Endothelial cell of umbilical vein (primary cell): ENCODE data around the gene CNOT4. TPM values are rescaled to one million over a fixed set of nuclear protein-coding genes. Genes with fewer than 3 reads are reported as not detected.

Experiments used
- BruUV-seq: library from RNA; stranded (reverse); fragments of 400-500 nt; replicated peaks from 2 replicates; lab custom pipeline; 2021; lab: Mats Ljungman, UMichigan
- CTCF ChIA-PET: fragments of 300-600, 350-600 bp; sonication (Branson Sonifier 250); formaldehyde crosslinking; loops from one replicate; lab custom pipeline; 2021; ENCODE audit warnings: antibody characterized with exemption, inconsistent platforms; lab: Charles Lee
- POLR2A ChIA-PET: fragments of 300-600, 350-600 bp; sonication (Branson Sonifier 250); formaldehyde crosslinking; loops from one replicate; lab custom pipeline; 2021; ENCODE audit warnings: antibody characterized with exemption, inconsistent platforms; lab: Charles Lee
- DNase-seq: peaks from one replicate; pipeline ENCODE4 v3.0.0-alpha.2; 2011; ENCODE audit warnings: low read depth, low spot score
- FAIRE-seq: peaks from 2 replicates; lab custom pipeline; 2011; peaks lifted over from hg19 to GRCh38; lab: Jason Lieb, UNC
- H2AFZ ChIP-seq: 2 replicates; pipeline ENCODE4 v1.6.0; 2012; ENCODE audit warnings: low read depth, low read length, control low read depth, inconsistent platforms
- H3K27ac ChIP-seq: 2 replicates; pipeline ENCODE4 v1.5.1; 2011; ENCODE audit warnings: low read depth, mild to moderate bottlenecking, control low read depth, low read length, moderate library complexity; ENCODE audit not compliant: insufficient read depth
- H3K27me3 ChIP-seq, 2 experiments: 2 replicates each; pipeline versions ENCODE4 v1.6.0 to v1.6.1; 2011; ENCODE audit warnings: low read length in 2 of 2, mixed read lengths in 1 of 2; ENCODE audit not compliant: control insufficient read depth in 2 of 2, insufficient read depth in 2 of 2
- H3K36me3 ChIP-seq, 2 experiments: 2 replicates in 1 of 2; 3 replicates in 1 of 2; pipeline ENCODE4 v1.5.1; 2011; ENCODE audit warnings: low read length in 2 of 2, mild to moderate bottlenecking in 1 of 2, moderate library complexity in 1 of 2; ENCODE audit not compliant: control insufficient read depth in 2 of 2, insufficient read depth in 2 of 2; ENCODE audit errors: extremely low read depth in 1 of 2
- H3K4me1 ChIP-seq: 3 replicates; pipeline ENCODE4 v1.5.1; 2011; ENCODE audit warnings: mild to moderate bottlenecking, low read length; ENCODE audit not compliant: control insufficient read depth, insufficient read depth; ENCODE audit errors: extremely low read depth
- H3K4me2 ChIP-seq: 2 replicates; pipeline ENCODE4 v1.6.1; 2011; ENCODE audit warnings: low read length, control low read depth, mixed read lengths; ENCODE audit not compliant: insufficient read depth
- H3K4me3 ChIP-seq, 3 experiments: fragments of 200-600 bp in 1 of 3; sonication (generic), shearing (Covaris generic) in 1 of 3; replicated peaks in 1 of 3; 2 replicates each; pipeline ENCODE4 v1.5.1; 2011 to 2016; ENCODE audit warnings: control low read depth in 3 of 3, low read length in 3 of 3, mild to moderate bottlenecking in 2 of 3, inconsistent platforms in 1 of 3, low read depth in 1 of 3, moderate library complexity in 1 of 3; ENCODE audit not compliant: insufficient read depth in 1 of 3
- H3K79me2 ChIP-seq: 2 replicates; pipeline ENCODE4 v1.6.0; 2012; ENCODE audit warnings: low read length, inconsistent platforms; ENCODE audit not compliant: control insufficient read depth, insufficient read depth
- H3K9ac ChIP-seq: replicated peaks from 2 replicates; pipeline ENCODE3; 2011; ENCODE audit warnings: low read length, control low read depth; ENCODE audit not compliant: insufficient read depth; ENCODE audit errors: extremely low read depth
- H3K9me1 ChIP-seq: replicated peaks from 3 replicates; pipeline ENCODE4 v1.6.0; 2011; ENCODE audit warnings: mild to moderate bottlenecking, low read length; ENCODE audit not compliant: control insufficient read depth, insufficient read depth; ENCODE audit errors: extremely low read depth
- H3K9me3 ChIP-seq: replicated peaks from 2 replicates; pipeline ENCODE4 v1.5.1; 2012; ENCODE audit warnings: low read length, inconsistent platforms; ENCODE audit not compliant: control insufficient read depth, insufficient read depth
- H4K20me1 ChIP-seq: replicated peaks from 2 replicates; pipeline ENCODE3; 2011; ENCODE audit warnings: mild to moderate bottlenecking, low read length; ENCODE audit not compliant: control insufficient read depth, insufficient read depth; ENCODE audit errors: extremely low read depth
- EZH2 ChIP-seq: IDR thresholded peaks from 2 replicates; pipeline ENCODE4 v1.6.1; 2012; ENCODE audit warnings: borderline replicate concordance, low read depth, mild to moderate bottlenecking, moderate library complexity, low read length, inconsistent platforms; ENCODE audit not compliant: severe bottlenecking
- FOS ChIP-seq: IDR thresholded peaks from 2 replicates; pipeline ENCODE4 v1.6.1; 2011; ENCODE audit warnings: mild to moderate bottlenecking, low read length, moderate library complexity, borderline replicate concordance; ENCODE audit not compliant: insufficient read depth
- GATA2 ChIP-seq: IDR thresholded peaks from 2 replicates; pipeline ENCODE4 v1.7.0; 2011; ENCODE audit warnings: low read depth, mild to moderate bottlenecking, moderate library complexity, mixed read lengths, low read length; ENCODE audit not compliant: insufficient read length, insufficient read depth
- JUN ChIP-seq: IDR thresholded peaks from 2 replicates; pipeline ENCODE4 v1.6.1; 2011; ENCODE audit warnings: borderline replicate concordance, low read depth; ENCODE audit not compliant: insufficient read length, insufficient read depth
- MAX ChIP-seq: IDR thresholded peaks from 2 replicates; pipeline ENCODE4 v1.6.1; 2011; ENCODE audit not compliant: insufficient read depth, insufficient read length
- MYC ChIP-seq: IDR thresholded peaks from one replicate; pipeline ENCODE4 v1.6.1; 2011; ENCODE audit warnings: mild to moderate bottlenecking, low read depth, low read length
- POLR2A ChIP-seq: IDR thresholded peaks from 2 replicates; pipeline ENCODE4 v1.6.1; 2012; ENCODE audit warnings: low read depth, mild to moderate bottlenecking, control low read depth, low read length
- POLR2AphosphoS5 ChIP-seq: IDR thresholded peaks from 2 replicates; pipeline ENCODE4 v1.6.1; 2012; ENCODE audit warnings: low read depth, mild to moderate bottlenecking, control low read depth, low read length, moderate library complexity; ENCODE audit not compliant: insufficient read depth
- dilution Hi-C: fragments of 300-500 bp; cut with MboI; formaldehyde crosslinking; loops from one replicate; pipeline ENCODE4 v1.15.0; 2019; ENCODE audit warnings: low sequenced_read_pairs; ENCODE audit not compliant: extremely low pct_ligation_motif_present
- intact Hi-C: fragments of 100-400 bp; cut with micrococcal nuclease; formaldehyde crosslinking; loops from one replicate; pipeline ENCODE4 v1.10.0; 2022
- polyA plus RNA-seq, 4 experiments: library from polyadenylated mRNA; depleted of rRNA in 3 of 4; stranded (reverse) in 3 of 4; unstranded in 1 of 4; fragments of >200 nt; gene quantifications; 2 replicates each; pipeline versions ENCODE4 v1.2.1 to v1.2.3, GENCODE V29; 2011 to 2012; ENCODE audit warnings: missing spikeins in 1 of 4
- total RNA-seq: library from RNA; stranded (reverse); gene quantifications from 2 replicates; pipeline ENCODE4 v1.2.3, GENCODE V29; 2021
- TF ChIP-seq, protein P1 (sequence below), 2 donors: IDR thresholded peaks; 1 replicate in 1 of 2; 2 replicates in 1 of 2; pipeline ENCODE4 v1.5.1; 2011; ENCODE audit warnings: low read length in 2 of 2, mild to moderate bottlenecking in 2 of 2, moderate library complexity in 2 of 2, control low read depth in 1 of 2, inconsistent platforms in 1 of 2, low read depth in 1 of 2; ENCODE audit not compliant: insufficient read depth in 1 of 2; ENCODE audit errors: extremely low read depth in 1 of 2

The CNOT4 gene
- total and polyA plus RNA-seq, 2 donors (not counting 3 experiments of a cell fraction or from before 2014, with no cell fraction given): 10.3 to 21.7 TPM

DNA sequence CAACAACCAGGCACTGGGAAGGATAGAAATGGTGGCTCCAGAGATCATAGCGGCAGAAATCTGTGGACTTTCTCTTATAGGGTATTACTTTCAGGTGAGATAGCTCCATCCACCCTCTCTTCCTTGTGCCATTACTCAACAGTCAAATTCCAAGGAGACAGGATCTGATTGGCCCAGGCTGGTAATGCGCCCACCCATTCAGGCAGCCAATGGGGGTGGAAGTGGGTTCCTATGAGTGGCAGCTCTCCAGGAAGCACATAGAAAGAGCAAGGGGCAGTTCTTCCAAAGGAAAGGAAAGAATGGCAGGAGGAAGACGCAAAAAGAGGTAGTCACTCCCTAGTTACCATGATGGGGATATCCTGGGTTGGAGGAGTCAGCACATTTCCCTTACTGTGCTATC, 181.8 kb downstream of the CNOT4 start:
- intact Hi-C loops: no loop called here
- Histone ChIP-seq H3K36me3 (no peaks in the 10 kb centered on the region), H3K9me3 (no peaks in the 10 kb centered on the region), H3K4me2 (no peak overlapping the region), H3K4me3 (no peak overlapping the region), H2AFZ (no peak overlapping the region), H3K27me3 (no peaks in the 10 kb centered on the region), H4K20me1 (no peaks in the 10 kb centered on the region), H3K79me2 (no peaks in the 10 kb centered on the region), H3K27ac (no peak overlapping the region), H3K4me1 (no peaks in the 10 kb centered on the region), H3K9ac (no peak overlapping the region), H3K9me1 (no peaks in the 10 kb centered on the region)
- no peak for TF ChIP-seq GATA2
- TF ChIP-seq MAX: no peak
- no peak for TF ChIP-seq JUN
- no peak for TF ChIP-seq POLR2A
- no peak for TF ChIP-seq EZH2
- TF ChIP-seq FOS: no peak
- TF ChIP-seq, protein P1, sequence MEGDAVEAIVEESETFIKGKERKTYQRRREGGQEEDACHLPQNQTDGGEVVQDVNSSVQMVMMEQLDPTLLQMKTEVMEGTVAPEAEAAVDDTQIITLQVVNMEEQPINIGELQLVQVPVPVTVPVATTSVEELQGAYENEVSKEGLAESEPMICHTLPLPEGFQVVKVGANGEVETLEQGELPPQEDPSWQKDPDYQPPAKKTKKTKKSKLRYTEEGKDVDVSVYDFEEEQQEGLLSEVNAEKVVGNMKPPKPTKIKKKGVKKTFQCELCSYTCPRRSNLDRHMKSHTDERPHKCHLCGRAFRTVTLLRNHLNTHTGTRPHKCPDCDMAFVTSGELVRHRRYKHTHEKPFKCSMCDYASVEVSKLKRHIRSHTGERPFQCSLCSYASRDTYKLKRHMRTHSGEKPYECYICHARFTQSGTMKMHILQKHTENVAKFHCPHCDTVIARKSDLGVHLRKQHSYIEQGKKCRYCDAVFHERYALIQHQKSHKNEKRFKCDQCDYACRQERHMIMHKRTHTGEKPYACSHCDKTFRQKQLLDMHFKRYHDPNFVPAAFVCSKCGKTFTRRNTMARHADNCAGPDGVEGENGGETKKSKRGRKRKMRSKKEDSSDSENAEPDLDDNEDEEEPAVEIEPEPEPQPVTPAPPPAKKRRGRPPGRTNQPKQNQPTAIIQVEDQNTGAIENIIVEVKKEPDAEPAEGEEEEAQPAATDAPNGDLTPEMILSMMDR (IDR thresholded peaks at IDR 0.05; ENCODE audit: extremely low read depth in 1 of 2, insufficient read depth in 1 of 2, low read depth in 1 of 2, low read length in 2 of 2): no peak
- no peak for TF ChIP-seq POLR2AphosphoS5
- TF ChIP-seq MYC: no peak
- dilution Hi-C loops: no loop called here
- CTCF ChIA-PET: interaction anchor here (0.9 to 1.4 kb wide), 2 partner anchors 47 to 54 kb away, joined by 4 read pairs; no protein-coding TSS in a partner anchor
- DNase-seq (no peak), FAIRE-seq (no peak)
- BruUV-seq: no TSS peak
- POLR2A ChIA-PET: no interaction called here
